ENCODE data around the gene HLCS. TPM values are rescaled to one million over a fixed set of nuclear protein-coding genes. Genes with fewer than 3 reads are reported as not detected.
"Not testable (repeated sequence)": the region's sequence is repeated elsewhere in the genome, so short reads cannot be mapped to it uniquely, and the experiment has no call there.

Gene HLCS
- total RNA-seq, 1 donor from 2014 or later, result 17.1 TPM

DNA sequence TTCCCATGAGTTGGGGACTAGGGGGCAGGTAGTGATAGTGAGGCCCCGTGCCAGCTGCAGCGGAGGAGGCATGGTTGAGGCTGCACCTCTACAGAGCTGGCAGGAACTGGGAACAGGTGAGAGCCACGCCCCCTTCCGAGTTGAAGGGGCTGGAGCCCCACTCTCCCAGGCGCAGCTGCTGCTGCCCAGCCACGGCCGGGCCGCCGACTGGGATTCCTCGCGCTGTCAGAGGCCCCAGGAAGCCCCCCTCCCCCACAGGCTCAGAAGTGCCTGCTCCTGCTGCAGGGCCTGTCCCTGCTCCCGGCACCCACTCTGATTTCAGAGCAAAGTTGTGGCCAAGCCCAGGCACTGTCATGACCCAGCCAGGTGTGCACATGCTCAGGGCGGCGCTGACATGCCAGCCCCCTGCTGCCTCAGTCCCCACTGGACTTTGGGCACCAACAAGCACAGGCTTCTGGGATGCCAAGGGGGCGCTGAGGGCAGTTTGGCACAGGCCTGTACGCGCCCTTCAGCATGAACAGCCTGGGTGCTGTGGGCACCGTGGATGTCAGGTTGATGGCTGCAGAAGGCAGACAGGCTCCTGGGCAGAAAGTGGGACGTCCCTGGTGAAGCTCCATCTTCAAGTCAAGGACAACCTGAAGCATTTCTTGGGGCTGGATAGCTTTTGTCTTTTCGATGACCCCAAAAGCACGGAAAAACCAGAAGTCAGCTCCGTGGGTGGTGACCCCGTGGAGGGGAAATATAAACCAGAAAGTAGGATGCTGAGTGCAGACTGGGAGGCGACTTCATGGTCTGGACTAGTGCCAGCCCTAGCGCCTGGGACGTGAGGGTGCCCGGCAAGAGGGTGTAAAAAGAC lies 146.1 kb downstream of the HLCS start:
- intact Hi-C loops (cut with DNase I), result no loop called here
- peak in 1 of 2 donors; percentile 30 for ATAC-seq

DNA sequence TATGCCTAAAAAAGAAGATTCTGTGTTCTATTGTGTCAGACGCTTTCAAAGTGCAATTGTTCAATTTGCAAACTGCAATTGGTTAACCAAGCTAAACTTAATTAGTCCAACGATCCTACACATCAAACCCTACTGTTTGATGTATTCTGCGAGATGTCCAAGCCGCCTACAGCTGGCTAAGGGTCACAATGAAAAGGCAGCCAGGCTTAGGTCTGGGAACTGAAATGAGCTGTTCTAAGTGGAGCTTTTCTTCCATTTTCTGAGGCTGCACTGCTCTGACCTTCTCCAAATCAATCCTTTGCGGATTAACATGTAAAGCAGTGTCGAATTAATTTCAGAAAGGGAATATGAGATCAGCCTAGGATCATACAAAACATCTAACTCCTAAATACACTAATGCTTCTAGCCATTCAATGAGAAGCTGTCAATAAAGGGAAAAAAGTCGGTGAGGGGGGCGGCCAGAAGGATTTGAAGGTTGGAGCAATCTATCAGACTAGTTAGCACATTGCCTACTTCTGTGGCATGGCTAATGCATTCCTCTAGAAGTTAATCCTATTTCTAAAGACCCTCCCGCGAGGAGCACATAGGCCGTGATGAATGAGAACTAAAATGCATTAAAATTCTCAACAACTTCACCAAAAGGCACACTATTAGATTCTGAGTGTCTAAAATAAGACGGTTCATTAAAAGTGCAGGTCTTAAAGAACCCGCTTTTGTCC lies 148.6 kb downstream of the HLCS start:
- no peaks in the 10 kb centered on the region for H3K9me3 ChIP-seq
- no peaks in the 10 kb centered on the region for H3K27me3 ChIP-seq (ENCODE audit: low read depth)
- H3K27ac ChIP-seq, result no peak overlapping the region
- no peaks in the 10 kb centered on the region for H3K4me1 ChIP-seq
- intact Hi-C loops (cut with DNase I), result no loop called here
- peaks cover 8% of the 10 kb centered on the region for H3K36me3 ChIP-seq
- ATAC-seq, result no peak
- DNase-seq, result no peak
- H3K4me3 ChIP-seq, result no peak overlapping the region
- TF ChIP-seq, protein P1, sequence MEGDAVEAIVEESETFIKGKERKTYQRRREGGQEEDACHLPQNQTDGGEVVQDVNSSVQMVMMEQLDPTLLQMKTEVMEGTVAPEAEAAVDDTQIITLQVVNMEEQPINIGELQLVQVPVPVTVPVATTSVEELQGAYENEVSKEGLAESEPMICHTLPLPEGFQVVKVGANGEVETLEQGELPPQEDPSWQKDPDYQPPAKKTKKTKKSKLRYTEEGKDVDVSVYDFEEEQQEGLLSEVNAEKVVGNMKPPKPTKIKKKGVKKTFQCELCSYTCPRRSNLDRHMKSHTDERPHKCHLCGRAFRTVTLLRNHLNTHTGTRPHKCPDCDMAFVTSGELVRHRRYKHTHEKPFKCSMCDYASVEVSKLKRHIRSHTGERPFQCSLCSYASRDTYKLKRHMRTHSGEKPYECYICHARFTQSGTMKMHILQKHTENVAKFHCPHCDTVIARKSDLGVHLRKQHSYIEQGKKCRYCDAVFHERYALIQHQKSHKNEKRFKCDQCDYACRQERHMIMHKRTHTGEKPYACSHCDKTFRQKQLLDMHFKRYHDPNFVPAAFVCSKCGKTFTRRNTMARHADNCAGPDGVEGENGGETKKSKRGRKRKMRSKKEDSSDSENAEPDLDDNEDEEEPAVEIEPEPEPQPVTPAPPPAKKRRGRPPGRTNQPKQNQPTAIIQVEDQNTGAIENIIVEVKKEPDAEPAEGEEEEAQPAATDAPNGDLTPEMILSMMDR (IDR thresholded peaks at IDR 0.05), result no peak

More for the DNA sequence above, 146.1 kb downstream of the HLCS start:
- no peaks in the 10 kb centered on the region for H3K4me1 ChIP-seq
- H3K27ac ChIP-seq, result no peak overlapping the region
- no peak for DNase-seq
- no peaks in the 10 kb centered on the region for H3K9me3 ChIP-seq
- no peaks in the 10 kb centered on the region for H3K27me3 ChIP-seq (ENCODE audit: low read depth)
- H3K36me3 ChIP-seq, result peaks cover 8% of the 10 kb centered on the region
- H3K4me3 ChIP-seq, result no peak overlapping the region
- TF ChIP-seq, protein P1 (IDR thresholded peaks at IDR 0.05), result no peak

DNA sequence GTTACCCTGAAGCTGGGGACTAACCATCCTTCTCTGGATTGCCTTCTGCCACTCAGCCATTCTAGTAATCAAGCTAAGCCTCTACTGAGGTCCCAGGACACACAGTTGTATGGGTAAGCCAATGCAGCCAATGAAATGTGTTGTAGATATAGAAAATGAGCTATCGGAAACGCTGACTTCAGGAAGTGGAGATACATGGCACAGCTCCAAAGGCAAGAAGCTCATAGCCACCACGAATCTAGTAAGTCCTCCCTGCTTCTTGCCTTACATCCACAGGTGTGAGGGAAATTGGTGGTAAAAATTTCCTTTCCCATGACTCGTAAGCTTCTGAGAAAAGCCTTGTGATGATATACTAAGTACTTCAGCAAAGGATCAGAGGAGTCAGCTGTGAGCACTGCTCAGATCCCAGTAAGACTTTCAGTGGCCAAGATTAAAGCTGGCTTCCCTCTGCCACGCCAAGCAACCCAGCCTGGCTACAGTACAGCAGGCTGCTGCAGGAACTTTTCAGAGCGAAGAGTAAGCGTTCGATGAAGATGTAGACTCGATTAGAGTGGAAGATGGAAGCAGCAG lies 149.8 kb downstream of the HLCS start:
- TF ChIP-seq, protein P1 (IDR thresholded peaks at IDR 0.05), result no peak
- Histone ChIP-seq H3K27ac (no peak overlapping the region), H3K9me3 (no peaks in the 10 kb centered on the region), H3K4me3 (no peak overlapping the region), H3K4me1 (no peaks in the 10 kb centered on the region), H3K27me3 (ENCODE audit: low read depth) (no peaks in the 10 kb centered on the region), H3K36me3 (peaks cover 8% of the 10 kb centered on the region)
- DNase-seq (no peak), ATAC-seq (no peak)
- intact Hi-C loops (cut with DNase I), result no loop called here

DNA sequence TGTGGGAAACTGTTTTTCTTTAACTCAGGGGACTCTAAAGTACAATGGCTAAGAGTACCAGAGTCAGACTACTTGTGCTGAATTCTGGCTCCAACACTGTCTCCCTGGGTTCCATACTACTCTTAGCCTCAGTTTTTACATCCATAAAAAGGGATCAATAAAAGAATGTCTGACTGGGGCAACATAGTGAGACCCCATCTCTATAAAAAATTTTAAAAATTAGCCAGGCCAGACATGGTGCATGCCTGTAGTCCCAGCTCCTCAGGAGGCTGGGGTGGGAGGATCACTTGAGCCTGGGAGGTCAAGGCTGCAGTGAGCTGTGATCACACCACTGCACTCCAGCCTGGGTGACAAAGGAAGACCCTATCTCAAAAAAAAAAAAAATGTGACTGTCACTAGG lies 150.4 kb downstream of the HLCS start:
- H3K4me3 ChIP-seq; H3K9me3 ChIP-seq; H3K27me3 ChIP-seq (ENCODE audit: low read depth); ATAC-seq; intact Hi-C loops (cut with DNase I); DNase-seq; H3K4me1 ChIP-seq; H3K27ac ChIP-seq; H3K36me3 ChIP-seq: not testable (repeated sequence)

DNA sequence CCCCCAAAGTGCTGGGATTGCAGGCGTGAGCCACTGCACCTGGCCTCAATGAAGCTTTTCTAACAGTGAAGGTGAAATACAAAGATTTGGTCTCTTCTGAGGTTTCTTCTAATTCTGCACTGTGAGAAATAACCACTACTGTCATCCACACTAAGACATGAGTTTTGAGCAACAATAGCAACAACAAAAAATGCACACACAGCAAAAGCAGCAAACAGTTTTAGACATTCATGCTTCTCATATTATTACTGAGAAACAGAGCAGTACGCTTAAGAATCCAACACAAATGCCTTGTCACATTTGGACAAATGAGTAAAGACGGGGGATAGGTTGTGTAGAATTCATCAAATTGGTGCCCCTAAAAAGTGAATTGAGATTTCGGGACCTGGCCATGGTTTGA lies 151.2 kb downstream of the HLCS start:
- no peaks in the 10 kb centered on the region for H3K27me3 ChIP-seq (ENCODE audit: low read depth)
- H3K4me1 ChIP-seq, result no peaks in the 10 kb centered on the region
- TF ChIP-seq, protein P1 (IDR thresholded peaks at IDR 0.05), result no peak
- no peak for DNase-seq
- no peak overlapping the region for H3K4me3 ChIP-seq
- no peak for ATAC-seq
- intact Hi-C loops (cut with DNase I), result no loop called here
- no peaks in the 10 kb centered on the region for H3K9me3 ChIP-seq
- peaks cover 1% of the 10 kb centered on the region for H3K36me3 ChIP-seq
- no peak overlapping the region for H3K27ac ChIP-seq

All from lower lobe of right lung (tissue), 2 donors.